ENCODE data around the gene TMEM52B.

TMEM52B gene

GRCh38 chr12:10178821-10179220 lies at the start of gene TMEM52B:
TSS of gene TMEM52B (plus strand) at chr12:10179032. CDS start at chr12:10179575, 543 bp downstream.
- DNase-seq: no peak

- DNase-seq: no peak
Measured at GRCh38 chr12:10130042-10130441, 48.8 kb upstream of the TMEM52B start, which contains the start of gene CLEC7A. TSS of gene CLEC7A (minus strand) at chr12:10130199. CDS start at chr12:10130082, 117 bp downstream.

- DNase-seq: no peak
Measured at GRCh38 chr12:10131111-10131690, 47.6 kb upstream of the TMEM52B start.

GRCh38 chr12:10132850-10133370 lies 45.9 kb upstream of the TMEM52B start:
- no peak for DNase-seq

- DNase-seq: no peak
Measured at GRCh38 chr12:10135126-10135525, 43.7 kb upstream of the TMEM52B start.

GRCh38 chr12:10136637-10137205 lies 42.1 kb upstream of the TMEM52B start:
- no peak for DNase-seq

GRCh38 chr12:10140001-10140400 lies 38.8 kb upstream of the TMEM52B start:
- peak; percentile 37 for DNase-seq

- DNase-seq: no peak
Measured at GRCh38 chr12:10142976-10143589, 35.7 kb upstream of the TMEM52B start.

GRCh38 chr12:10147714-10148403 lies 31.0 kb upstream of the TMEM52B start:
- no peak for DNase-seq

- DNase-seq: no peak
Measured at GRCh38 chr12:10151621-10152020, 27.2 kb upstream of the TMEM52B start.

- DNase-seq: peak; percentile 46
Measured at GRCh38 chr12:10153271-10154144, 25.3 kb upstream of the TMEM52B start.

GRCh38 chr12:10154145-10154496 lies 24.7 kb upstream of the TMEM52B start:
- no peak for DNase-seq

- DNase-seq: no peak
Measured at GRCh38 chr12:10155966-10156365, 22.9 kb upstream of the TMEM52B start.

- no peak for DNase-seq
Measured at GRCh38 chr12:10158406-10158805, 20.4 kb upstream of the TMEM52B start.

- DNase-seq: no peak
Measured at GRCh38 chr12:10159280-10159679, 19.6 kb upstream of the TMEM52B start.

GRCh38 chr12:10160617-10161385 lies 18.0 kb upstream of the TMEM52B start:
- DNase-seq: no peak

- no peak for DNase-seq
Measured at GRCh38 chr12:10163084-10163483, 15.7 kb upstream of the TMEM52B start.

- no peak for DNase-seq
Measured at GRCh38 chr12:10165421-10165820, 13.4 kb upstream of the TMEM52B start.

- DNase-seq: no peak
Measured at GRCh38 chr12:10167599-10167998, 11.2 kb upstream of the TMEM52B start.

- no peak for DNase-seq
Measured at GRCh38 chr12:10169104-10169503, 9.7 kb upstream of the TMEM52B start.

GRCh38 chr12:10170216-10170615 lies 8.6 kb upstream of the TMEM52B start:
- DNase-seq: no peak
